HG03521 (cell line): Measurements from ENCODE around the gene FYN.
A peak's percentile ranks its signal among the peaks of the same experiment; 100 is the strongest.

Source experiments
- ATAC-seq: cut with Tn5 transposase; IDR thresholded peaks from one replicate; pipeline ENCODE4 v1.9.1; 2021; ENCODE audit warnings: mild to moderate bottlenecking, moderate library complexity; ENCODE audit not compliant: unreplicated experiment

FYN gene

GRCh38 chr6:111854683-111855082 is 18.6 kb downstream of the FYN start:
- no peak for ATAC-seq

- no peak for ATAC-seq
These were observed 20.5 kb downstream of the FYN start for GRCh38 chr6:111852725-111853124.

GRCh38 chr6:111850295-111850937 is 22.8 kb downstream of the FYN start:
- peak; percentile 42 for ATAC-seq

GRCh38 chr6:111849298-111849697 is 24.0 kb downstream of the FYN start:
- ATAC-seq = no peak

- ATAC-seq = no peak
These were observed 24.9 kb downstream of the FYN start for GRCh38 chr6:111848262-111848812.

GRCh38 chr6:111846492-111847409 is 26.5 kb downstream of the FYN start:
- no peak for ATAC-seq

GRCh38 chr6:111846066-111846465 is 27.2 kb downstream of the FYN start:
- no peak for ATAC-seq

GRCh38 chr6:111845441-111845871 is 27.8 kb downstream of the FYN start:
- peak; percentile 45 for ATAC-seq

- ATAC-seq = no peak
These were observed 28.3 kb downstream of the FYN start for GRCh38 chr6:111844921-111845320.

- ATAC-seq = peak; percentile 43
These were observed 28.9 kb downstream of the FYN start for GRCh38 chr6:111844376-111844775.

GRCh38 chr6:111843347-111844147 is 29.7 kb downstream of the FYN start:
- ATAC-seq = no peak

GRCh38 chr6:111842891-111843290 is 30.4 kb downstream of the FYN start:
- ATAC-seq = no peak

GRCh38 chr6:111842271-111842822 is 30.9 kb downstream of the FYN start:
- no peak for ATAC-seq

GRCh38 chr6:111841822-111842221 is 31.4 kb downstream of the FYN start:
- no peak for ATAC-seq

GRCh38 chr6:111840803-111841202 is 32.4 kb downstream of the FYN start:
- no peak for ATAC-seq

- ATAC-seq = no peak
These were observed 34.3 kb downstream of the FYN start for GRCh38 chr6:111838749-111839484.

GRCh38 chr6:111837641-111838500 is 35.4 kb downstream of the FYN start:
- ATAC-seq = peak; percentile 69

- ATAC-seq = no peak
These were observed 36.2 kb downstream of the FYN start for GRCh38 chr6:111837007-111837406.

- no peak for ATAC-seq
These were observed 37.4 kb downstream of the FYN start for GRCh38 chr6:111835807-111836206.
